Subcutaneous abdominal adipose tissue (tissue), 5 donors: Measurements from ENCODE around the gene ACER3.

ENCODE experiments used
- H3K27ac ChIP-seq: one replicate; pipeline ENCODE4 v1.7.0; 2013; ENCODE audit warnings: low read depth, mild to moderate bottlenecking, inconsistent platforms, low read length, moderate library complexity
- H3K27me3 ChIP-seq, 5 donors: one replicate each; pipeline ENCODE4 v1.7.0; 2013; ENCODE audit warnings: low read length in 5 of 5, inconsistent platforms in 1 of 5; ENCODE audit not compliant: control insufficient read depth in 5 of 5, insufficient read depth in 4 of 5
- H3K36me3 ChIP-seq, 5 donors: one replicate each; pipeline ENCODE4 v1.7.0; 2013; ENCODE audit warnings: low read length in 5 of 5; ENCODE audit not compliant: control insufficient read depth in 5 of 5, insufficient read depth in 5 of 5
- H3K4me1 ChIP-seq, 5 donors: one replicate each; pipeline ENCODE4 v1.7.0; 2013; ENCODE audit warnings: low read length in 5 of 5, mild to moderate bottlenecking in 3 of 5, moderate library complexity in 1 of 5; ENCODE audit not compliant: control insufficient read depth in 5 of 5, insufficient read depth in 5 of 5
- H3K4me3 ChIP-seq, 5 donors: one replicate each; pipeline ENCODE4 v1.7.0; 2013; ENCODE audit warnings: low read length in 5 of 5, low read depth in 1 of 5
- H3K9ac ChIP-seq, 5 donors: one replicate each; pipeline ENCODE4 v1.7.0; 2013; ENCODE audit warnings: low read length in 5 of 5, mild to moderate bottlenecking in 4 of 5, moderate library complexity in 3 of 5
- H3K9me3 ChIP-seq, 5 donors: one replicate each; pipeline ENCODE4 v1.7.0; 2013; ENCODE audit warnings: low read length in 5 of 5; ENCODE audit not compliant: control insufficient read depth in 5 of 5
- donor health status: healthy.
- donor health status: healthy.
- donor health status: healthy.
- donor health status: healthy.
- donor health status: healthy.

Gene ACER3

GRCh38 chr11:76835928-76836612 lies 24.6 kb upstream of the ACER3 start:
- H3K4me1 ChIP-seq, result peaks cover 9 to 51% (median 27%) of the 10 kb centered on the region in 5 donors

GRCh38 chr11:76836613-76837291 lies 24.0 kb upstream of the ACER3 start:
- peak overlapping the region; percentile 22 for H3K27ac ChIP-seq
- peak overlapping the region in 2 of 5 donors; percentile 1 to 11 for H3K9ac ChIP-seq
- no peaks in the 10 kb centered on the region for H3K27me3 ChIP-seq
- no peaks in the 10 kb centered on the region for H3K36me3 ChIP-seq
- no peak overlapping the region for H3K4me3 ChIP-seq
- H3K4me1 ChIP-seq, result peaks cover 9 to 49% (median 27%) of the 10 kb centered on the region in 5 donors
- no peaks in the 10 kb centered on the region for H3K9me3 ChIP-seq

More at GRCh38 chr11:76835928-76836612, 24.6 kb upstream of the ACER3 start:
- Histone ChIP-seq H3K27ac (no peak overlapping the region), H3K9ac (peak overlapping the region in 1 of 5 donors; percentile 11), H3K27me3 (no peaks in the 10 kb centered on the region), H3K36me3 (no peaks in the 10 kb centered on the region), H3K9me3 (no peaks in the 10 kb centered on the region), H3K4me3 (no peak overlapping the region)

GRCh38 chr11:76837696-76838677 lies 22.7 kb upstream of the ACER3 start:
- H3K27me3 ChIP-seq, result no peaks in the 10 kb centered on the region
- no peaks in the 10 kb centered on the region for H3K9me3 ChIP-seq
- H3K27ac ChIP-seq, result peak overlapping the region; percentile 4
- no peaks in the 10 kb centered on the region for H3K36me3 ChIP-seq
- no peak overlapping the region for H3K4me3 ChIP-seq
- peaks cover 7 to 45% (median 27%) of the 10 kb centered on the region in 5 donors for H3K4me1 ChIP-seq
- no peak overlapping the region for H3K9ac ChIP-seq

GRCh38 chr11:76838678-76839068 lies 22.0 kb upstream of the ACER3 start:
- Histone ChIP-seq H3K9me3 (no peaks in the 10 kb centered on the region), H3K4me3 (no peak overlapping the region), H3K36me3 (no peaks in the 10 kb centered on the region), H3K27ac (peak overlapping the region; percentile 4), H3K4me1 (peaks cover 7 to 45% (median 27%) of the 10 kb centered on the region in 5 donors), H3K9ac (no peak overlapping the region), H3K27me3 (no peaks in the 10 kb centered on the region)

GRCh38 chr11:76839311-76839710 lies 21.4 kb upstream of the ACER3 start:
- Histone ChIP-seq H3K4me3 (no peak overlapping the region), H3K9ac (no peak overlapping the region), H3K4me1 (peaks cover 7 to 41% (median 23%) of the 10 kb centered on the region in 5 donors), H3K36me3 (no peaks in the 10 kb centered on the region), H3K27ac (no peak overlapping the region), H3K27me3 (no peaks in the 10 kb centered on the region), H3K9me3 (no peaks in the 10 kb centered on the region)

- Histone ChIP-seq H3K4me3 (no peak overlapping the region), H3K36me3 (no peaks in the 10 kb centered on the region), H3K27me3 (no peaks in the 10 kb centered on the region), H3K4me1 (peaks cover 0 to 23% (median 11%) of the 10 kb centered on the region in 5 donors), H3K9me3 (no peaks in the 10 kb centered on the region), H3K9ac (no peak overlapping the region), H3K27ac (no peak overlapping the region)
Measured at GRCh38 chr11:76841923-76842452, 18.7 kb upstream of the ACER3 start.

GRCh38 chr11:76843907-76844306 lies 16.8 kb upstream of the ACER3 start:
- Histone ChIP-seq H3K4me3 (no peak overlapping the region), H3K27me3 (no peaks in the 10 kb centered on the region), H3K36me3 (no peaks in the 10 kb centered on the region), H3K4me1 (peaks cover 2 to 9% (median 6%) of the 10 kb centered on the region in 5 donors), H3K9ac (no peak overlapping the region), H3K27ac (no peak overlapping the region), H3K9me3 (no peaks in the 10 kb centered on the region)

GRCh38 chr11:76844511-76844910 lies 16.2 kb upstream of the ACER3 start:
- Histone ChIP-seq H3K4me1 (peaks cover 0 to 8% (median 4%) of the 10 kb centered on the region in 5 donors), H3K27me3 (no peaks in the 10 kb centered on the region), H3K9me3 (no peaks in the 10 kb centered on the region), H3K4me3 (no peak overlapping the region), H3K36me3 (no peaks in the 10 kb centered on the region), H3K9ac (no peak overlapping the region), H3K27ac (no peak overlapping the region)

GRCh38 chr11:76845069-76845468 lies 15.6 kb upstream of the ACER3 start:
- peaks cover 0 to 8% (median 4%) of the 10 kb centered on the region in 5 donors for H3K4me1 ChIP-seq
- no peak overlapping the region for H3K4me3 ChIP-seq
- H3K27me3 ChIP-seq, result no peaks in the 10 kb centered on the region
- H3K36me3 ChIP-seq, result no peaks in the 10 kb centered on the region
- no peak overlapping the region for H3K9ac ChIP-seq
- H3K27ac ChIP-seq, result no peak overlapping the region
- H3K9me3 ChIP-seq, result no peaks in the 10 kb centered on the region
